ENCODE results near the gene ZBTB26. TPM values are rescaled to one million over a fixed set of nuclear protein-coding genes. Genes with fewer than 3 reads are reported as not detected.

ZBTB26 gene
- total RNA-seq, 1 experiment from 2014 or later: 7.8 TPM

DNA sequence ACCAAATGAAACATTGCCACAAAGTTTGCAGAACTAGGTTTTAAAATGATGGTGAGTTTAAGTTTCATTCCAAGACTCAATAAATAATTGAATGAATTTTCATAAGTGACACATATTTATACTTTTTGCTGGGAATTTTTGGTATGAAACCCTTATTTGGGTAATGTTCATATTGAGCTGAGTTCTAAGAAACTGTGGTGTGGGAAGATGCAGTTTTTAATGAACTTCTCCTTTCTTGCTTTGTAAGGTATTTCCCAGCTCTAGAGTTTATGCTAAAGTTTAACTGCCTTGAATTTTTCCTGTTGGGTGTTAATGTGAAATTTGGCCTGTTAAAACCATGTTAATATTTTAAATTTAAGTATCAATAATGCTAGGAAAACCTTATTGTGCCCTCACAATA, 24.6 kb upstream of the ZBTB26 start:
- DNase-seq (ENCODE audit: low spot score) (no peak), ATAC-seq (no peak)
- no peak for TF ChIP-seq TCF7 (CRISPR knock-in tag; IDR thresholded peaks at IDR 0.05; ENCODE audit: low read depth)
- TF ChIP-seq FOXP1 (CRISPR knock-in tag; IDR thresholded peaks at IDR 0.05; ENCODE audit: borderline replicate concordance): no peak
- no peak for TF ChIP-seq NR1H2 (CRISPR knock-in tag; IDR thresholded peaks at IDR 0.05)
- TF ChIP-seq GRHL2 (CRISPR knock-in tag; IDR thresholded peaks at IDR 0.05; ENCODE audit: insufficient replicate concordance, severe bottlenecking): no peak
- TF ChIP-seq ZNF138 (CRISPR knock-in tag; conservative IDR thresholded peaks at IDR 0.05): no peak
- TF ChIP-seq, protein P1, sequence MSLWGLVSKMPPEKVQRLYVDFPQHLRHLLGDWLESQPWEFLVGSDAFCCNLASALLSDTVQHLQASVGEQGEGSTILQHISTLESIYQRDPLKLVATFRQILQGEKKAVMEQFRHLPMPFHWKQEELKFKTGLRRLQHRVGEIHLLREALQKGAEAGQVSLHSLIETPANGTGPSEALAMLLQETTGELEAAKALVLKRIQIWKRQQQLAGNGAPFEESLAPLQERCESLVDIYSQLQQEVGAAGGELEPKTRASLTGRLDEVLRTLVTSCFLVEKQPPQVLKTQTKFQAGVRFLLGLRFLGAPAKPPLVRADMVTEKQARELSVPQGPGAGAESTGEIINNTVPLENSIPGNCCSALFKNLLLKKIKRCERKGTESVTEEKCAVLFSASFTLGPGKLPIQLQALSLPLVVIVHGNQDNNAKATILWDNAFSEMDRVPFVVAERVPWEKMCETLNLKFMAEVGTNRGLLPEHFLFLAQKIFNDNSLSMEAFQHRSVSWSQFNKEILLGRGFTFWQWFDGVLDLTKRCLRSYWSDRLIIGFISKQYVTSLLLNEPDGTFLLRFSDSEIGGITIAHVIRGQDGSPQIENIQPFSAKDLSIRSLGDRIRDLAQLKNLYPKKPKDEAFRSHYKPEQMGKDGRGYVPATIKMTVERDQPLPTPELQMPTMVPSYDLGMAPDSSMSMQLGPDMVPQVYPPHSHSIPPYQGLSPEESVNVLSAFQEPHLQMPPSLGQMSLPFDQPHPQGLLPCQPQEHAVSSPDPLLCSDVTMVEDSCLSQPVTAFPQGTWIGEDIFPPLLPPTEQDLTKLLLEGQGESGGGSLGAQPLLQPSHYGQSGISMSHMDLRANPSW (CRISPR knock-in tag; conservative IDR thresholded peaks at IDR 0.05; ENCODE audit: low read depth): no peak
- TF ChIP-seq, protein P2, sequence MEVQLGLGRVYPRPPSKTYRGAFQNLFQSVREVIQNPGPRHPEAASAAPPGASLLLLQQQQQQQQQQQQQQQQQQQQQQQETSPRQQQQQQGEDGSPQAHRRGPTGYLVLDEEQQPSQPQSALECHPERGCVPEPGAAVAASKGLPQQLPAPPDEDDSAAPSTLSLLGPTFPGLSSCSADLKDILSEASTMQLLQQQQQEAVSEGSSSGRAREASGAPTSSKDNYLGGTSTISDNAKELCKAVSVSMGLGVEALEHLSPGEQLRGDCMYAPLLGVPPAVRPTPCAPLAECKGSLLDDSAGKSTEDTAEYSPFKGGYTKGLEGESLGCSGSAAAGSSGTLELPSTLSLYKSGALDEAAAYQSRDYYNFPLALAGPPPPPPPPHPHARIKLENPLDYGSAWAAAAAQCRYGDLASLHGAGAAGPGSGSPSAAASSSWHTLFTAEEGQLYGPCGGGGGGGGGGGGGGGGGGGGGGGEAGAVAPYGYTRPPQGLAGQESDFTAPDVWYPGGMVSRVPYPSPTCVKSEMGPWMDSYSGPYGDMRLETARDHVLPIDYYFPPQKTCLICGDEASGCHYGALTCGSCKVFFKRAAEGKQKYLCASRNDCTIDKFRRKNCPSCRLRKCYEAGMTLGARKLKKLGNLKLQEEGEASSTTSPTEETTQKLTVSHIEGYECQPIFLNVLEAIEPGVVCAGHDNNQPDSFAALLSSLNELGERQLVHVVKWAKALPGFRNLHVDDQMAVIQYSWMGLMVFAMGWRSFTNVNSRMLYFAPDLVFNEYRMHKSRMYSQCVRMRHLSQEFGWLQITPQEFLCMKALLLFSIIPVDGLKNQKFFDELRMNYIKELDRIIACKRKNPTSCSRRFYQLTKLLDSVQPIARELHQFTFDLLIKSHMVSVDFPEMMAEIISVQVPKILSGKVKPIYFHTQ (CRISPR knock-in tag; IDR thresholded peaks at IDR 0.05): no peak
- Mint-ChIP-seq H3K27me3 (ENCODE audit: low read depth) (no peaks in the 10 kb centered on the region), H3K9me3 (no peaks in the 10 kb centered on the region), H3K27ac (no peak overlapping the region), H3K4me1 (peaks cover 13% of the 10 kb centered on the region), H3K36me3 (peaks cover 23% of the 10 kb centered on the region), H3K4me3 (no peak overlapping the region)
- POLR2A ChIA-PET: interaction anchor here (1.8 kb wide), 1 partner anchor 15 kb away, joined by 7 read pairs; the partner anchor contains the start of gene RABGAP1
- CTCF ChIA-PET: no interaction called here

DNA sequence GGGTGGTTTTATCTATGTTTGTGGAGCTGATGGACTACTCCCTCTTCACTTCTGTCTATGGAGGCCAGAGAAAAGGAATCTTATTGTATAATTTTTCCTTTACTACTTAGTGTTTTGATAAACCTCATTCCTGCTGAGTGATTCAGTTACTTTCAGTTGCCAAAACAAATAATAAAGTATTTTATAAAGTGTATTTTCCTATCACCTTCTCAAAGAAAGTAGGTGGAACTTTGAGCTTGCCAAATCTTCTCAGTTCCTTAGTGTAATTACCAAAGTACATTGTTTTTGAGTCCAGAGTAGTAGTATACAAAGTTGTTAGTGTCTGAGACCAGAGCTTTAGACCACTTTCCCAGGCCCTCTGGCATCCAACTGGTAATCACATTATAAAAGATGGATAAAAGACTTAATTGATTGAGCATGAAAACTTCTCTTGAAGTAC, 23.0 kb upstream of the ZBTB26 start:
- Mint-ChIP-seq H3K9me3 (no peaks in the 10 kb centered on the region), H3K27me3 (ENCODE audit: low read depth) (no peaks in the 10 kb centered on the region), H3K27ac (no peak overlapping the region), H3K36me3 (peaks cover 12% of the 10 kb centered on the region), H3K4me1 (peaks cover 28% of the 10 kb centered on the region), H3K4me3 (no peak overlapping the region)
- ATAC-seq (no peak), DNase-seq (ENCODE audit: low spot score) (no peak)
- TF ChIP-seq ZNF232 (CRISPR knock-in tag; IDR thresholded peaks at IDR 0.05): no peak
- TF ChIP-seq OVOL2 (CRISPR knock-in tag; IDR thresholded peaks at IDR 0.05; ENCODE audit: borderline replicate concordance): no peak
- TF ChIP-seq RORB (CRISPR knock-in tag; IDR thresholded peaks at IDR 0.05): no peak
- POLR2A ChIA-PET: interaction anchor here (1.8 kb wide), 1 partner anchor 14 kb away, joined by 7 read pairs; the partner anchor contains the start of gene RABGAP1
- CTCF ChIA-PET: no interaction called here

DNA sequence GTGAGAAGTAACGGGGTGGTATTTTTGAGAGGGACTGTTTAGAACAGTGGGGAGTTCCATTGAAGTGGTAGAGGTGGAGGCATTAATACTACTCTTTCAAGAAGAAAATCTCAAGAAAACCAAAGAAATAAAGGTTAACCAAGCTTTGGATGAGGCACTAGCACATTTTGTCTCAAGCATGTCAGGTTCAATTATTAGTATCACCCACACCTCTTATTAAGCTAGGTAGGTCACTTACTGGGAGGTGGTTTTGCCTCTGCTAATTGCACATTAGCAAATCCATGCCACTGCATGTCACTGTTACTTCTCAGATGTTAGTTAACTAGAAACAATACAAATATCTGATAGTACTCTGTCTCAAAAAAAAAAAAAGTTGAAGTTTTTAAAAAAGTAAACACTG, 19.7 kb upstream of the ZBTB26 start:
- 0 out of 2 replicates have a peak, but pooled peaks cover 2% of the 10 kb centered on the region for H3K9me3 Mint-ChIP-seq
- POLR2A ChIA-PET: no interaction called here
- peak overlapping the region; percentile 20; the same call in 1 of the 2 replicates for H3K27ac Mint-ChIP-seq
- H3K36me3 Mint-ChIP-seq: no peaks in the 10 kb centered on the region
- no peak for TF ChIP-seq JUN (CRISPR knock-in tag; IDR thresholded peaks at IDR 0.05)
- no peak for TF ChIP-seq SMAD4 (CRISPR knock-in tag; IDR thresholded peaks at IDR 0.05)
- no peak for TF ChIP-seq JAZF1 (CRISPR knock-in tag; IDR thresholded peaks at IDR 0.05)
- TF ChIP-seq ELF4 (CRISPR knock-in tag; IDR thresholded peaks at IDR 0.05; ENCODE audit: low read depth): no peak
- TF ChIP-seq, protein P3, sequence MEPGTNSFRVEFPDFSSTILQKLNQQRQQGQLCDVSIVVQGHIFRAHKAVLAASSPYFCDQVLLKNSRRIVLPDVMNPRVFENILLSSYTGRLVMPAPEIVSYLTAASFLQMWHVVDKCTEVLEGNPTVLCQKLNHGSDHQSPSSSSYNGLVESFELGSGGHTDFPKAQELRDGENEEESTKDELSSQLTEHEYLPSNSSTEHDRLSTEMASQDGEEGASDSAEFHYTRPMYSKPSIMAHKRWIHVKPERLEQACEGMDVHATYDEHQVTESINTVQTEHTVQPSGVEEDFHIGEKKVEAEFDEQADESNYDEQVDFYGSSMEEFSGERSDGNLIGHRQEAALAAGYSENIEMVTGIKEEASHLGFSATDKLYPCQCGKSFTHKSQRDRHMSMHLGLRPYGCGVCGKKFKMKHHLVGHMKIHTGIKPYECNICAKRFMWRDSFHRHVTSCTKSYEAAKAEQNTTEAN (CRISPR knock-in tag; IDR thresholded peaks at IDR 0.05): no peak
- TF ChIP-seq, protein P4, sequence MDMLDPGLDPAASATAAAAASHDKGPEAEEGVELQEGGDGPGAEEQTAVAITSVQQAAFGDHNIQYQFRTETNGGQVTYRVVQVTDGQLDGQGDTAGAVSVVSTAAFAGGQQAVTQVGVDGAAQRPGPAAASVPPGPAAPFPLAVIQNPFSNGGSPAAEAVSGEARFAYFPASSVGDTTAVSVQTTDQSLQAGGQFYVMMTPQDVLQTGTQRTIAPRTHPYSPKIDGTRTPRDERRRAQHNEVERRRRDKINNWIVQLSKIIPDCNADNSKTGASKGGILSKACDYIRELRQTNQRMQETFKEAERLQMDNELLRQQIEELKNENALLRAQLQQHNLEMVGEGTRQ (CRISPR knock-in tag; IDR thresholded peaks at IDR 0.05): no peak
- TF ChIP-seq ZNF263 (CRISPR knock-in tag; IDR thresholded peaks at IDR 0.05; ENCODE audit: low read depth): no peak
- peaks cover 53% of the 10 kb centered on the region for H3K4me1 Mint-ChIP-seq
- no peaks in the 10 kb centered on the region for H3K27me3 Mint-ChIP-seq (ENCODE audit: low read depth)
- no peak for ATAC-seq
- no peak for DNase-seq (ENCODE audit: low spot score)
- CTCF ChIA-PET: no interaction called here
- H3K4me3 Mint-ChIP-seq: no peak overlapping the region

Measured in WTC11 (cell line).